Panc1 (cell line): ENCODE measurements around the gene FRMPD2.
"Not testable (repeated sequence)": the region's sequence is repeated elsewhere in the genome, so short reads cannot be mapped to it uniquely, and the experiment has no call there.

Source experiments
- POLR2AphosphoS5 ChIP-seq: IDR thresholded peaks from 2 replicates; pipeline ENCODE4 v1.6.1; 2012; ENCODE audit warnings: mild to moderate bottlenecking, low read depth, low read length, moderate library complexity
- TF ChIP-seq, protein P1 (sequence below): fragments of 450-650 bp; IDR thresholded peaks from 2 replicates; pipeline ENCODE4 v1.5.1; 2017; ENCODE audit warnings: mild to moderate bottlenecking

DNA sequence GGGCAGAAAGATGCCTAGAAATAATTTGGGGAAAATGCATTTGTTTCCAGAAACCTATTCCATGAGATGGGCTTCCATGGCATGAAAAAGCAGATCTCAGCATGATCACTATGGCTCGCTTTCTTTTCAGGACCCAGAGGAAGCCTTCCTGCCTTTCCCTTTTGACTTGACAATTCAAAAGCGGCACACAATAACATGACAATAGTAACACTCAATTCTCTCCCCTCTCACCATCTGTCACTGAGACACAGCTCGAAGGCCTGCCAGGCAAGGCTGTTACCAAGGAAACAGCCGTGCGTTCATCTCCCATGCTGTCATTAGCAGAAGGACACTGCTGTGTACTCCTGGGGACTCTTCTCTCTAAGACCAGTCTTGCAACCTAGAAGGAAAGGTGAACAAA, 101.8 kb downstream of the FRMPD2 start:
- not testable (repeated sequence) for TF ChIP-seq POLR2AphosphoS5
- TF ChIP-seq, protein P1, sequence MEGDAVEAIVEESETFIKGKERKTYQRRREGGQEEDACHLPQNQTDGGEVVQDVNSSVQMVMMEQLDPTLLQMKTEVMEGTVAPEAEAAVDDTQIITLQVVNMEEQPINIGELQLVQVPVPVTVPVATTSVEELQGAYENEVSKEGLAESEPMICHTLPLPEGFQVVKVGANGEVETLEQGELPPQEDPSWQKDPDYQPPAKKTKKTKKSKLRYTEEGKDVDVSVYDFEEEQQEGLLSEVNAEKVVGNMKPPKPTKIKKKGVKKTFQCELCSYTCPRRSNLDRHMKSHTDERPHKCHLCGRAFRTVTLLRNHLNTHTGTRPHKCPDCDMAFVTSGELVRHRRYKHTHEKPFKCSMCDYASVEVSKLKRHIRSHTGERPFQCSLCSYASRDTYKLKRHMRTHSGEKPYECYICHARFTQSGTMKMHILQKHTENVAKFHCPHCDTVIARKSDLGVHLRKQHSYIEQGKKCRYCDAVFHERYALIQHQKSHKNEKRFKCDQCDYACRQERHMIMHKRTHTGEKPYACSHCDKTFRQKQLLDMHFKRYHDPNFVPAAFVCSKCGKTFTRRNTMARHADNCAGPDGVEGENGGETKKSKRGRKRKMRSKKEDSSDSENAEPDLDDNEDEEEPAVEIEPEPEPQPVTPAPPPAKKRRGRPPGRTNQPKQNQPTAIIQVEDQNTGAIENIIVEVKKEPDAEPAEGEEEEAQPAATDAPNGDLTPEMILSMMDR, result not testable (repeated sequence)
